GM21526 (cell line): ENCODE measurements around the gene MYO10.
"Not testable (repeated sequence)": the region's sequence is repeated elsewhere in the genome, so short reads cannot be mapped to it uniquely, and the experiment has no call there.

Experiments used
- ATAC-seq: cut with Tn5 transposase; IDR thresholded peaks from one replicate; pipeline ENCODE4 v1.9.1; 2021; ENCODE audit warnings: moderate library complexity; ENCODE audit not compliant: unreplicated experiment, low FRiP score

MYO10 gene

DNA sequence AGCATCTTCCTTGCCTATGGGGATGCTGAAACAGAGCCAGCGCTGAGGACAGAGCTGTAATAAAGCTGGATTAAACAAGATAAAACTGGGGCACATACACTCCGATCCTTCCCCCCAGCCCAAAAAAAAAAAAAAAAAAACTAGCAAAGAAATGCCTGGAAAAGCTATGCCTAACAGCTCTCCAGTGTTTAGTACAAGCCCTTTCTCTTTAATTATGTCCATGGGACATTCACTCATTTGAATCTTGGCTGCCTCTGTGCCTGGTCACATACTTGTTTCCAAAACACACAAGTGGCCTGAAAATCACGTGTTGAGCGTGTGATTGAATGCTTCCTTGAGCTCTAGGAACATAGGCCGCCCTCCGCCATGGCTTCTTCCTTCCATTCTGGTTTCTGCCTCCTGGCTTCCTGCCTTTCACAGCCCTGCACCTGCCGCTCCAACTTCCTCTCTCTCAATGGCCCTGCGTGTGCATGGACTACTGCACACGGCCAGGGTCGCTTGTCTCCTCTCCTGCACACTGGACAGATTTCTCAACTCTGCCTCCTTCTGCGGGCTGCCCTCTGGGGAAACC, 208.2 kb downstream of the MYO10 start:
- ATAC-seq: no peak

DNA sequence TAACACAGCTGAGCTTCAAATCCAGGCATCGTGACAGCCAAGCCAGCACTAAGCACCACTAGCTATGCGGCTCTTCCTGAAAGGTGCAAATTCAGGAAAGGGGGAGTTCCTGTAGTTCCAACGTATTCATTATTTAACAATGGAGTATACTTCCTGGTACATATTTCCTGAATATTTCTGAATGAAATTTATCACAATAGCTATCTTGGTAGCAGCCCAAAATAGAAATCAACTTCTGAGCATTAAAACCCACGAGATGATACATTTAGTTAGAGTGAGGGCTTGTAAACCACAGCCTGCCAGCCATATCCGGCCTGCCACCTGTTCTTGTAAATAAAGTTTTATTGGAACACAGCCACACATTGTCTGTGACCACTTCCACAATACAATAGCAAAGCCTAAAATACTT, 209.5 kb downstream of the MYO10 start:
- no peak for ATAC-seq

DNA sequence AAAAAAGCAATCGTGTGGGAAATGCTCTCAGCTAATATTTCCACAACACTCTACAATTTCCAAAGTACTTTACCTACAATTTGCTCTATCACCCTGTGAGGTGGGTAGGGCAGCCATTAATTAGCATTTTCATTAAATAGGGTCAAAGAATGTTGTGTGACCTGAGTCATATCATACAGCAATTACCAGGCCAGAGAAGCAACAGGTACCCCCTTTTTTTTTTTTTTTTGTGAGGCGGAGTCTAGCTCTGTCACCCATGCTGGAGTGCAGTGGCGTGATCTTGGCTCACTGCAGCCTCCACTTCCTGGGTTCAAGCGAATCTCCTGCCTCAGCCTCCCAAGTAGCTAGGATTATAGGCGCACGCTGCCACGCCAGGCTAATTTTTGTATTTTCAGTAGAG, 210.5 kb downstream of the MYO10 start:
- no peak for ATAC-seq

DNA sequence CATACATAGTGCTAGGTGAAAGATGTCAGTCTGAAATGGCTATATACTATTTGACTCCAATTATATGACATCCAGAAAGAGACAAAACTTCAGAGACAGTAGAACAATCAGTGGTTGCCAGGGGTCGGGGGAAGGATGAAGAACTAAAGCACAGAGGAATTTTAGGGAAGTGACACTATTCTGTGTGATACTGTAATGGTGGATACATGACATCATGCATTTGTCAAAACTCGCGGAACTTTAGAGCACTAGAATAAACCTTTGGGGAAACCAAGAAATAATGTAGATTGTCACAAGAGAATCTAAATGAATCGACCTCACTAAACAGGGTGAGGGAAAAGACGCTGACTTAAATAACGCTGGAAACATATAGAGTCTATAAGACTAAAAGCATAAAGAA, 212.3 kb downstream of the MYO10 start:
- no peak for ATAC-seq

DNA sequence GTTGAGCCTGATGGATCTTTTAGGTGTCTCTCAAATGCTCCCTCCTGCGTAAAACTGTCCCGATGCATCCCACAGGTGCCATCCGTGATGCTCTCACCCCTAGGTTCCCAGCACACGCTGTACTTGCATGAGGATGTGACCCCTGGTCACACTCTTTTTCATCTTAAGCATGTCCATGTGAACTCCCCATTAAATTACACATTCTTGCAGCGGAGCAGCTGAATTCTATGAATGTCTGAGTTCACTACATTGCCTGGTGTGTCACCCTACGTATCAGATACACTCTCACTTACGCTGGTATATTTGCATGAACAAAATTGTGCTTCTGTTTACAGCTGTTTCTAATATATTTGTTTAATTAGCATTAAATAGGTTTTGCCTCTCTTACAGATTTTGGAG, 214.0 kb downstream of the MYO10 start:
- ATAC-seq: no peak

DNA sequence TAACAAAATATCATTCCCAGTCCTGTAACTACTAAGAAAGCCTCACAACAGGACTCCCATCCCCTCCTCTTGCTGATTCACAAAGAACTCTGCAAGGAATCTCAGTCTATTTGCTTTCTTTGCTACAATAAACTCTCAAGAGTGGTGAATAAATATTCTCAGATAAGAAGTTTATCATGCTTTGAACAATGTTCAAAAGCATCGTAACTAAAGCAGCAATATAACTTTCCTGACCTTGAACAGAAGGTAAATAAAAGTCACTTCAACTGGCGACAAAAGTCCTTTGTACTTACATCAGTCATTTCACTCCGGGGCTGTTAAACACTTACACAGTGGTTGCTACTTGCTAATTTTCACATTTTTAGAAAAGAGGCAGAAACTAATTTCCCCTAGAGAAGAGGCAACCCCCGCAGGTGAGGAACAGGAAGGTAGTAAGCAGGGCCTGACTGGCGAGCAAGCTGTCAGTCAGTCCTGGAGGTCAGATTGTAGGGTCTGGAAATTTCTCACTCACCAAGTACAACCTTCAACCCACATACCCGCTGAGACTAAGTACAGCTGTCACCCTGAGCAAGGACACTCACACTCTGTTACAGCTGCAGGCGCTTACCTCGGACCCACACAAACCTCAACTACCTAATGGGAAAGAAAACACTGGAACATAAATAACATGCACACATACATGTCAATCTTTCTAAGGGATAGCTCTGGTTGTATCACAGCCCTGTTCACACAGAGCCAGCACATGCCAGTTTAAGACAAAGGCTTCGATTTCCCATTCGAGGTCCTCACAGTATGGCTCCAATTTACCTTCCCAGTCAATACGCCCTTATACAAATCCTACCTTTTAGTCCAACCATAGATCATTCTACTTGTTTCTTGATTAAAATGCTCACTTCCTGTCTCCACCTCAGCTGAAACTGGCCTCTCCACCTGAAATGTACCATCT, 214.7 kb downstream of the MYO10 start:
- no peak for ATAC-seq

DNA sequence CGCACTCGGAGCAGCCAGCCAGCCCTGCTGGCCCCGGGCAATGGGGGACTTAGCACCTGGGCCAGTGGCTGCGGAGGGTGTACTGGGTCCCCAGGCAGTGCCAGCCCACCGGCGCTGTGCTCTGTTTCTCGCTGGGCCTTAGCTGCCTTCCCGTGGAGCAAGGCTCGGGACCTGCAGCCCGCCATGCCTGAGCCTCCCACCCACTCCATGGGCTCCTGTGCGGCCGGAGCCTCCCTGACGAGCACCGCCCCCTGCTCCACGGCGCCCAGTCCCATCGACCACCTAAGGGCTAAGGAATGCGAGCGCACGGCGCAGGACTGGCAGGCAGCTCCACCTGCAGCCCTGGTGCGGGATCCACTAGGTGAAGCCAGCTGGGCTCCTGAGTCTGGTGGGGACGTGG, 218.1 kb downstream of the MYO10 start:
- not testable (repeated sequence) for ATAC-seq

DNA sequence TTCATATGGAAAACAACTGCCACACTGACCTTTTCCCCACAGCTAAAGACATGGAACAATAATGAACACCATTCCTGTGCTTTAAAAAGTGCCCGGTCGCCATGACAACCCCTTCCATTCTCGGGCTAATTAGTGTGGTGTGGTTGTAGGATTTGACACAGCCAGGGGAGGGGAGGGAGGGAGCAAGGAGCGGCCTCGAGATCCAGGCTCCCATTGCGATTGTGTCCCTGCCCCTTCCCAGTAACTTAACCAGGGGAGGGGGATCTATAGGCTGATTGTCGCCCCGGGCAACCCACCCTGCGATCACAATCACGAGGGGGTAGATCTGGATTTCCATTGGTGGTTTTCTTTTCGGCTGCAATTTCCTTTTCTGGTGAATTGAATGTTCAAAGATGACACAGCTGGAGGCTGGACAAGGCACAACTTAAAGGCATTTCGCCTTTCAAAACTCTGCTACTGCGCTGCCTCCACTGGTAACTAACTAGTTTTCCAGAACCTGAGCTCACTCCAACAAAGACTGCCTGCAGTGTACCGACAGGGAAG, 222.6 kb downstream of the MYO10 start:
- no peak for ATAC-seq

DNA sequence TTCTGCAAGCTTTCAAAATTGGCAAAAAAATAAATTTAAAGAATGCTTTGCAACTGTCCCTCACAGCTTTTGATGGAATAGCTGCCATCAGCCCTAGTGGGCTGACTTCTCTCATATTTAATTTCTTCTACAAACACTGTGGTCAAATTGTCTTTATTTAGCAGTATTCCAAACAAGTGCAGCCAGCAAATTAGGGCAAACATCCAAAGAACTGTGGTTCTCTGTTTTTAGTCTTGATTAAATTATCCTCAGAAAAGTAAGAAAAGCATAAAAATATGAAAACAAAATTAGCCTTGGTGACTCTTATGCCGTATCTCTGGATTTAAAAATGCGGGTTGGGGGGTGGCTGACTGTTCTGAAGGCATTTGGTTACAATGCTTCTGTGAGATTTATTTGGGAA, 223.5 kb downstream of the MYO10 start:
- no peak for ATAC-seq

DNA sequence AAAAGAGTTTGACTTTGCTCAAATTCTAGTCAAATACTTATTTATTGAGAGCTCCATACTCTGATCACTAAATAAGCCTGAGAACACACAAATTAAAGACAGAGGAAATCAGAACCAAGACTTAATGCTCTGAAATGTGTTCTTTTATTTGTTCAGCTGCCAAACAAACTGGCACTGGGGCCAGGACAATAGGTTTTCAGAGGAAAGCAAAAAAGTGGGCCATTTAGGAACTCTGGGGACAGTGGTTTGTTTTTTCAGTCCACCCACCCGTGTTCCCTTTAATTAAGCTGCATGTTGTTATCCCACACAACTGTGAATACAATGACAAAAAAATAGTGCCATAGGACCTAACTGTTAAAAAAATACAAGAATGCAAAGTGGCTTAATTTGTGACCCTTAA, 223.9 kb downstream of the MYO10 start:
- no peak for ATAC-seq

DNA sequence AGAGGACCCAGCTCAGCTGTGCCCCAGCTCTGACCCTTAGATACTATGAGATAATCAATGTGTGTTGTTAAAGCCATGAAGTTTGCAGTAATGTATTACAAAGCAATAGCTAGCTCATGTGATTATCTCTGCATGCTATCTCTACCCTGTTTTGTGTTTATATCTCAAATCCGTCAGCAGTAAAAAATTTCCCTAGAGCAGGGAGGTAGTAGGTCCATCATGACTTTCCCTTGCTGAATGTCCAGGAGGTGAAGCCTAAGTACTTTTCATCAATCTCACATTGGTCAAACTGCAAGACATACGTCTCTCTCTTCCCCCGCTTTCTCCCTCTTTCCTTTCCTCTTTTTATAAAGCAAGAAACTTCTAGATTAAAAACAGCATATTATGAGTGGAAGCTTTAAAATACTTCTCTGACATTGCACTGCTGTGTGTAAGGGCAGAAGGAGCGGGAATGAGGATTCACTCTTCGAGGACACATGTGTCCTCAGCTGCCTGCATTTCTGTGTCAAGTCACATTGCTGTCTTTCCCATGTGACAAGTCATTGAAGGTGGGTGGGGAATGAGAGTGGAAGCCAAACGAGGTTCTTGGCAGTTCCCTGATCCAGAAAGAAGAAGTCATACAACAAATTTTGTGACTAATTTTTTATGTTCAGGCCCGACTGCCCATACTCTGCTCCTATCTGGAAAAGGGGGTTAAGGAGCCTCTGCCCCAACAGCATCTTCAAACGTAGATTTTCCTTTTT, 226.2 kb downstream of the MYO10 start:
- ATAC-seq: no peak

DNA sequence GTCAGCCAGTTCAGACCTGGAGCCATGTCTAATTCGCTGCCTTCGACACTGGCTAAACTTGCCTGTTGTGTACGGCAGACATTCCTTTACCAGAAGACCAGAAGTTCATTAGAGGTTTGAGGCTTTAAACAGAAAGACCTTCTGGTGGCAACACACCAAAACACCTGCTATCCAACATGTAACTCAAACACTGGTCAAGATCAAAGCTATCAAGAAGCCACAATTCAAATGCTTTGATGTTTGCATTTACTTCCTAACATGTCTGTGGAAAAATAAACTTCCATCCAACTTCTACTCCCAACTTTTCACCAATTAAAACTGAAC, 228.3 kb downstream of the MYO10 start:
- ATAC-seq: no peak

DNA sequence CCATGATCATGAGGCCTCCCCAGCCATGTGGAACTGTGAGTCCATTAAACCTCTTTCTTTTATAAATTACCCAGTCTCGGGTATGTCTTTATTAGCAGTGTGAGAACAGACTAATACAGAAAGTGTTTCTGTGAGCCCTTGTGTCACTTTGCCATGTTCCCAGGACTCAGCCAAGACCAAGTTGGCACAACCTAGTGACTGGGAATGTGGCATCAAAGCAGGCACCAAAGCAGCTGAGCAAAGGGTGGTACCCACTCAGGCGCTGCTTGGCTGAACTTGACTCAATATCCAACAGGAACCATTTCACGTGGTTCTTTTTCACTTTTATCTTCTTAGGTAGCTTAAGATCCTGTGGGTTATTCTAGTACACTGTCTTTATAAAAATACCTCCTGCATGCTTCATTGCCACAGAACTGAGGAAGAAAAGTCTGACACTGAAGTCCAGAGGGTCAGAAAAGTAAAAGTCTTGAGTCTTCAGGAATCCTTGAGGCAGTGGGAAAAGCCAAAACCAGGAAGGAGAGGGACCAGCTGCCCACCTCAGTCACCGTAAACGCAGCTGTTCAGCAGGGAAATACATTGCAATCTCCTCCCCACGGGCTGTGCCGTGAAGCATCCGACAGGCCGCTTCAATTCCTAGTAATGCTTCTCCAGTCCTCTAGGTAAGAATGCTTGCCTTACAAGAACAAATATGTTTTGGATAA, 228.8 kb downstream of the MYO10 start:
- ATAC-seq: no peak

DNA sequence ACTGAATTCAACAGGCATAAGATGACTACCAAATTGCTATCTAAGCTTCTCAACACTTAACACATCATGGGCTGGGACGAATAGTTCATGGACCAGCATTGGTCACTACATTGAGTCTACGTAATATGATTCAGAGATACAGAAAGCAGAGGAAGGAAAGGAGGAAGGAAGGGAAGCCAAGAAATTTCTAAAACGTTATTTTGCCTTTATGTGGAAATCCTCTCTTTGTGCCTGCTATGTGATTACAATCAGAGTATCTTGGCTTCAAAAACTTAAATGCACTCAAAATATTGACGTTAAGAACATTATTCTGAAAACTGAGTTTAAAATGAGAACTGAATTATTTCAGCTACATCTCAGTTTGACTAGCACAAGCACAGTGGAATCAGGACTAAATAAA, 231.1 kb downstream of the MYO10 start:
- no peak for ATAC-seq

DNA sequence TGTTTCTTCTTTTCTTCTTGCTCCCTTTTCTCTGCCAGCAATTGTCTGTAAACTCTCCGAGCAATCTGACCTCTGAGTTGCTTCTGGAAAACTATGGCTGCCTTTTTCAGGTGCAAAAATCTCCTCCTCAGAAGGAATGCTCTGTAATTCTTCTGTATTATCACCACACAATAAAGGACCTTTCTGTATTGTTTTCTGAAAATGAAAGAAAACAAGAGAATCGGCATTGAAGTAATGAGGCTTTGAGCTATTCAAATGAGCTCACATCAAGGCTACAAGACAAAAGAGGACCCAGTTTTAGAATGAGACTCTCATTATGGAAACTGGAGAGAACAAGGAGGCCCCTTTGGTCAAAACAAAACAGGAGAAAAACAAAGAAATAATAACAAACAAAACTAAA, 233.1 kb downstream of the MYO10 start:
- no peak for ATAC-seq

DNA sequence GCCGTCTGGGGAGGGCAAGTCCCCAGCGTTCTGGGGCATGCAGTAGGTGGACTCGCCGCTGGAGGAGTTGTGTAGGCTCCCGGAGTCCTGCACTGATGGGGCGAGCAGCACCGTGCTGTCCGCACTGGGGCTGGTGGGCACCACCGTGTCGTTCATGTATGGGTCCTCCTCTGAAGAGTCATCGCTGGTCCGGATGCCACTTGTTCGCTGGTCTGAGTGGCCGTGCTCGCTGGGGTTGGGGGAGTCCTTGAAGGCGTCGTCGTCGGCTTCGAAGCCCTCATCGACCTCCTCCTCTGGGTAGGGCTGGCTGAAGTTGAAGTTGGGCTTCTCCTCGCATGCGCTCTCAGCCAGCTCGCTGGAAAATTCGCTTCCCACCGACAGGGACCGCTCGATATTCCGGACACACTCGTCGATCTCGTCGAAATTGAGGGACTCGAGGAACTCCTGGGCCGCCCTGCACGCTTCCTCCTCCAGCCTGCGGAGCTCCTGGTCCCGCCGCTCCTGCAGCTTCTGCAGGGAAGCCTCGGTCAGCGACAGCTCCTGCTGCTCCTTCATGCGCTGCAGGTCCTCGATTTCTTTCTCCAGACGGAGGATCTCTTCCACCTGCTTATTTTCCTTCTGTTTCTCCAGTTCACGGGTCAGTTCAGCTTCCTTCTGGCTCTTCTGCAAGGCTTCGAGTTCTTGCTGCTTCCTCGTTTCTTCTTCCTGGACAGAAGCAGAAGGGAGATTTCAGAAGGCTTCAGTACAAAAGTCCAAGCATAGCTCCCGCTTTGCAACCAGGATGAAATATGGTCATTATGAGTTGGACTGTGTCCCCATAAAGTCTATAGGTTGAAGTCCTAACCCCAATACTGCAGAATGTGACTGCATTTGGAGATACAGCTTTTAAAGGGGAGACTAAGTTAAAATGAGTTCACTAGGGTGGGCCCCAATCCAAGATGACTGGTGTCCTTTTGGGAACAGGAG, 234.7 kb downstream of the MYO10 start:
- ATAC-seq: no peak

DNA sequence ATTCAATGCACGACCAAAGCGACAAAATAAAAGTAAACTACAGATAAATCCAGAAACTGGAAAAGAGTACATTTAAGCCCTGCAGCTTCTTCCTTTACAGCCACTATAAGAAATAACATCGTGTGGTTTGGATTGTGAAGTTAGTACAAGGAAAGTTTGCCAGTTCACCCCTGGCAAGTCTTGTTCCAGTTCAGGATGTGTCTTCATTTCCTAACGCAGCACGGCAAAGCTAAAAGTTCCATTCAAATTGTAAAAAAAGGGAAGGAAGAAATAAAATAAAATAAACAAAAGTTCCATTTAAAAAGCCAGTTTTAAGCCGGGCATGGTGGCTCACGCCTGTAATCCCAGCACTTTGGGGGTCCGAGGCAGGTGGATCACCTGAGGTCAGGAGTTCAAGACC, 236.0 kb downstream of the MYO10 start:
- no peak for ATAC-seq

DNA sequence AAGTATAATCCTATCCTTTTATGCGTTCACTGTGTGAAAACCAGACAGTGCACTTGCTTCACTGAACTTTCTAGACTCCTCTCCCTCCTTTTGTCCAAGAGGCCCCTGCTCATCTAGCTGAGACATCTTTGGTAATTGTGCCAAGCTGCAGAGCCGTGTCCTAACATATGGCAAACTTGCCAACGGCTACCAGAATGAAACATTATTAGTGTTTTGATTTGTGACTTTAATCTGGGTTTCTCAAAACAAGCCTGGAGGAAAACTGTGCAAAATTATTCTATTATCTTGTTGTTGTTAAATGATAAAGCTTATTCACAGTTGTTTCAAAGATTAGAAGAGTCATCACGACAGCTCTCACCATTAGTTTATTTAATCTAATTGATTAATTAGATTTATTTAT, 240.3 kb downstream of the MYO10 start:
- no peak for ATAC-seq

DNA sequence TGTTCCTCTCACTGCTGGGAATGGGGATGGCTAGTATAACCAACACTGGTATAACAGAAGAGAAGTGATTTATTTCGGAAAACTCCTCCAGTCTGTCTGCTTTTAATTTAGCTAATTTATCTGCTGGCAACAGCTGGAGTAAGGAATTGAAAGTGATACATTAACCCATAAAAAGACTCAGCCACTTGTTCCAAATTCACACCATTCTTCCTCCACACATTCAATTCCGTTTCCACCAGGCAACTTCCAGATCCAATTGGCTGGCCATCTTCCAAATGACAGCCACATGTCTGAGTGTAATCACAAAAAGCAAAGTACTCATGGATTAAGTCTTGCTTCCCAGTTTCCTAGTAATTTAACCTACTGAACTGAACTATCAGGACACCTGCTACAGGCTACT, 242.2 kb downstream of the MYO10 start:
- ATAC-seq: no peak

DNA sequence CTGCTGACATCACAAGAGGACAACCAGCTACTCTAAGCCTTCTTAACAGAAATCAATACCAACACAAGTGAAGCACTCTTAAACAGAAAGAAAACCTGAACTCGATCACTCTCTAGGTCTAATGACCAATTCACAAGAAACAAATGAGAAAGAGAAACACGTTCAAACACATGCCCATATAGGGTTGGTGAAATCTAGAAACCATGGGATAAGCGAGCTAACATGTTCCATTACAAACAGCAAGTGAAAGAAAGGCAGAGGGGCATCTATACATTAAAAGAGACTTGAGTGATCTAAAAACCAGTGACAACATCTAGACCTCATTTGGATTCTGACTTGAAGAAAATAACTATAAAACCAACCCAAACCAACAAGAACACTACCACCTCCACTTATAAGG, 244.4 kb downstream of the MYO10 start:
- ATAC-seq: no peak
